GM12875 (cell line): Measurements from ENCODE around the gene MYO16.

Source experiments
- H3K4me3 ChIP-seq: one replicate; pipeline ENCODE4 v1.5.1; 2011; ENCODE audit warnings: low read depth, low read length, control low read depth
- TF ChIP-seq, protein P1 (sequence below): IDR thresholded peaks from 2 replicates; pipeline ENCODE4 v1.5.1; 2011; ENCODE audit warnings: low read depth, mild to moderate bottlenecking, control low read depth, inconsistent platforms, low read length, moderate library complexity, borderline replicate concordance; ENCODE audit not compliant: insufficient read depth

MYO16 gene

DNA sequence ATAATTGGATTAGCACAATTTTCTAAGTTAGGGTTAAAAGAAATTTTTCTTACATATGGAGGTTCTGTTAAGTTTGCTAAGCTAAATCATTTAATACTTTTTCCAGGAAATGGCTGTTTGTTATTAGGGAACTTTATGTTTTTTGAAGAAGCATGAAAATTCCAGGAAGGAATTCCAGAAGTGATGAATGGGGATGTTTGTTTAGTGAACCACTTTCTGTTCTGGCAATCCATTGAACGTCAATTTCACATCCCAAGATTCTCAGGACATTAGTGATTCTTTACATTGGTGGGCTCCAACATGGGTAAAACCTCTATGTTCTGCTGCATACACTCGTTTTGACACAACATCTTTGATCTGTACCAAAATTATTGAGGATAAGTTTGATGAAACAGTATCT, 622.5 kb downstream of the MYO16 start:
- TF ChIP-seq, protein P1, sequence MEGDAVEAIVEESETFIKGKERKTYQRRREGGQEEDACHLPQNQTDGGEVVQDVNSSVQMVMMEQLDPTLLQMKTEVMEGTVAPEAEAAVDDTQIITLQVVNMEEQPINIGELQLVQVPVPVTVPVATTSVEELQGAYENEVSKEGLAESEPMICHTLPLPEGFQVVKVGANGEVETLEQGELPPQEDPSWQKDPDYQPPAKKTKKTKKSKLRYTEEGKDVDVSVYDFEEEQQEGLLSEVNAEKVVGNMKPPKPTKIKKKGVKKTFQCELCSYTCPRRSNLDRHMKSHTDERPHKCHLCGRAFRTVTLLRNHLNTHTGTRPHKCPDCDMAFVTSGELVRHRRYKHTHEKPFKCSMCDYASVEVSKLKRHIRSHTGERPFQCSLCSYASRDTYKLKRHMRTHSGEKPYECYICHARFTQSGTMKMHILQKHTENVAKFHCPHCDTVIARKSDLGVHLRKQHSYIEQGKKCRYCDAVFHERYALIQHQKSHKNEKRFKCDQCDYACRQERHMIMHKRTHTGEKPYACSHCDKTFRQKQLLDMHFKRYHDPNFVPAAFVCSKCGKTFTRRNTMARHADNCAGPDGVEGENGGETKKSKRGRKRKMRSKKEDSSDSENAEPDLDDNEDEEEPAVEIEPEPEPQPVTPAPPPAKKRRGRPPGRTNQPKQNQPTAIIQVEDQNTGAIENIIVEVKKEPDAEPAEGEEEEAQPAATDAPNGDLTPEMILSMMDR = no peak
- H3K4me3 ChIP-seq = no peak overlapping the region

DNA sequence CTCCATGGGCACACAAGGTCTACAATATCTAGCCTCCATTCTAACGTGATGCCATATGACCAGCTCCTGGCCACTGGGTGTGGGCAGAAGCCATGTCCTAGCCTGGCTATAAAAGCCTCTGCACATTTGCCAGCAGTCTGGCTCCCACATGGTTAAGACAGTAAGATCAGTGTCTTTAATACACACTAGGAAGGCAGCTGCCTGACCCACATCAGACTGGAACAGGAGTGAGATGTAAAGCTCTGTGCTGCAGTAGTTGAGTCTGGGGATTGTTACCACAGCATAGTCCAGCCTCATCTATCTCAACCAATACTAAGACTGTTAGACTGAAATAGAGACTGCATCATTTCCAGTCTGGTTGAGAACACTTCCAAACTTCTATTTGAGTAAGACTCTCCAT, 623.9 kb downstream of the MYO16 start:
- H3K4me3 ChIP-seq = no peak overlapping the region
- TF ChIP-seq, protein P1 = no peak

DNA sequence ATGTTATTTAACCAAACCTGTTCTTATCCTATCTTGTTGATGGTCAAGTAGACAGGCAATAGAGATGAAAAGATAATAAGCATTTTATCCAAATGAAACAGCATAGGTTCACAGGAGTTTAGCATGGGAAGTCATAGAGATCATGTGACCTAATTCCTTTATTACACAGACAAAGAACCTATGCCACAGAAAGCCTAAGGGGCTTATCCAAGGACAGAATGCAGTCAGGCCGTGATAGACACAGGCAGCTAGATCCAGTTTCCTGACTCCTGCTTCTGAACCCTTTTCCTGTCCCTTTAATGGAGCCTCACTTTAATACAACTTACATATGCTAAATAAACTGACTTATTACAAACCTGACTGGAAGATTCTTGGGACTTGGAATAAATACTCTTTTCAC, 624.9 kb downstream of the MYO16 start:
- TF ChIP-seq, protein P1 = no peak

DNA sequence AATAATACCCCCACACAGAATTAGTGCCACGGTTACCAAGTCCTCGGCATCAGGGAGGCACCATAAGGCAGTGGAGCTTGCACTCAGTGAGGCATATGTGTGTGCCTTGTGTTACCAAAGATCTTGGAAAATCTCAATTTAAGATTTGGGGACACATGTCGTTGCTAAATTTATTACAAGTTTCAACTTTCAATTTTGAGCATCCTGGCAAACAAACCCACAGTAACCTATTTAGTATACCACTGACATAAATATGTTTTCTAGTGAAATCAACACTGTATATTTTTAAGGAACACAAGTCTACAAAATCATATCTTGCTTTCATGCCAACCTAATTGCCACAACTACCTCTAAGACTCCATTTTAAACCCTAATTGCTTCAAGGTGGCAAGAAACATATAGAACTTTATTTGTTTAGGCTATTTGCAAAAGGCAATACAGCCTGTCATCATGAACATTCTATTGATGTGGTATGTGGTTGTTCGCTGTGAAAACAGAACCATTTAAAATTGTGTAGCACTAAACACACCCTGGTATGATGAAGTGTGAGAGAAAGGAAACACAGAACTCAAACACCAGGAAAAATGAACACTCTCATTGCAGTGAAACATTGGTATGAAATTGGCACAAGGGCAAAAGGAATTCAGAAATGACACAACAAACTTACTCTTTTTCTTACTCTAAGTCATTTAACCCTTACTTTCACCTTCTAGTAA, 625.9 kb downstream of the MYO16 start:
- H3K4me3 ChIP-seq = no peak overlapping the region
- TF ChIP-seq, protein P1 = no peak

More for the DNA sequence above, 624.9 kb downstream of the MYO16 start:
- no peak overlapping the region for H3K4me3 ChIP-seq

DNA sequence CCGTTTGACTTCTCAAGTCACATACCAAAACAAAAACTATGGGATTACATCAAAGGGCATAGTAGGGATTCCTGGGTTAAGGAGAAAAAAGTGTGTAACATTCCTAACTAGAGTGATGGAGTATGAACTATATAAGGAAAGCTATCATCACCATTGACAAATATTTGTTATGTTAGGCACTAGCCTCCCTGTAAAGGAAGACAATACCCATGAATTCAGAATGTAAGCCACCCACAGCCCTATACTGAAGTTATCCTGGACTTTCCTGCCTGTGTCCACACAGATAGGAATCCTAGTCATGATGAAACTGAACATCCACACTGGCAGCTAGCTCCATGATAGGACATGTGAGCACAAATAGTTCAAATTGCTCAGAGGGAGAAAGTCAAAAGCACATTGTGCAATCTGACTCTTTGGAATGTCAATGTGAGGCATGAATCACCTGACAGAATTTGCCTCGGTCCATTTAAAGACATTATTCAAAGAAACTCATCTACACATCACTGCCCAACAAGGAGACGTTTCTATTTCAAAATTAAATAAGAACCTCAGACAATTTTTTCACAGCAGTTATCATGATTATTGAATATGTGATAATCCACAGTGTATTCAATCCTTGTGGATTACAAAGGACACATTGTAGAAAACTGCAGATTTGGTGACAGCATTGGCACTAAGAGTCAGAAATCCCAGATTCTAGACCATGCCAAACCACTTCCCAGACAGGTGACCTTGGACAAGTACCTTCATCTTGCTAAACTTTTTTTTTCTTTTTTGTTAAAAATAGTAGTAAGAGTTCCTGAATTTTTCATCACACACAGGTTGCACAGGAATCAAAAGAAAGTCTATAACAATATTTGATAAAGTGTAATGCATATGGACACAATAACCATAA, 627.7 kb downstream of the MYO16 start:
- no peak overlapping the region for H3K4me3 ChIP-seq
- TF ChIP-seq, protein P1 = no peak
